SK-N-MC (cell line): ENCODE results near the gene TMEM231.

Experiments used
- EZH2 ChIP-seq: fragments of 200-600 bp; sonication (generic); IDR thresholded peaks from one replicate; pipeline ENCODE4 v1.6.1; 2017; ENCODE audit warnings: antibody characterized with exemption
- FOXP2 ChIP-seq: optimal IDR thresholded peaks from 2 replicates; pipeline ENCODE3; 2011; ENCODE audit warnings: mild to moderate bottlenecking, moderate library complexity; ENCODE audit not compliant: insufficient read depth; ENCODE audit errors: extremely low read length, control extremely low read depth

DNA sequence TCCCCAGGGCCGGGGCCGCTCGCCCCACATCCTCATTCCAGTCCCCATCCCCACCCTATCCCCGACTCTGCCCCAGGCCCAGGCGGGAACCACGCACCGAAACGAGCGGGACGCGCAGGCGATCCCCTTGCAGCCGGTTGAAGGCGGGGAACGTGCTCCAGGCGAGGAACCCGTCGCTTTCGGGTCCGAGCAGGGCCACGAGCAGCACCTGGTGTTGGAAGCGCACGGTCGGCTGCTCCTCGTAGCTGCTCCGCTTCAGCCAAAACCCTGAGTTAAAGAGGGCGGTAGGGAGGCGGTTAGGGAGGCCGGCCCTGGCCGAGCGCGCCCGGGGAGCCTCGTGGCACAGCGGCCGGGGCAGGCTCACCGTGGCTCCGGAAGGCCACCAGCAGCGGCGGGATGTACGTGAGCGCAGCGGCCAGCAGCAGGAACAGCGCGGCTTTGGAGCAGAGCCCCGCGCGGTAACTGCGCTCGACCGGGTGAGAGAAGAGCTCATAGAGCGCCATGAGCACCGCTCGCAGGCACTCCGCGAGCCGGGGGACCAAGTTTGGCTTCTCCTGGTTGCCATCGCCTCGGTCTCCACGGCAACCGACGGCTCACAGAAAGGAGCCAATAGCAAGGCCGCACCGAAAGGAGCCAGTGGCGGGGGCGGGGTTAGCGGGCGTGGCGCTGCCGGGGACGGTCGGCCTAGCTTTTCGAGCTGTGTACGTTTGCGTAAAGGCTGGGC, at the start of gene TMEM231:
- TF ChIP-seq FOXP2 (no peak), EZH2 (no peak)
